Calu3 (cell line): ENCODE measurements around the gene YJU2. TPM values are rescaled to one million over a fixed set of nuclear protein-coding genes. Genes with fewer than 3 reads are reported as not detected.

Experiments
- BruUV-seq: library from RNA; stranded (reverse); fragments of 400-500 nt; replicated peaks from 2 replicates; lab custom pipeline; 2021; lab: Mats Ljungman, UMichigan
- CTCF ChIA-PET: fragments of 300-600 bp; sonication (Branson Sonifier 250); formaldehyde crosslinking; loops from one replicate; lab custom pipeline; 2022; ENCODE audit warnings: antibody characterized with exemption; lab: Charles Lee
- DNase-seq: peaks from one replicate; pipeline ENCODE4 v3.0.0; 2022
- H3K27ac Mint-ChIP-seq: one replicate; pipeline ENCODE4 v1.8.0; 2022; ENCODE audit warnings: mixed read lengths; ENCODE audit not compliant: unreplicated experiment
- H3K27me3 Mint-ChIP-seq: one replicate; pipeline ENCODE4 v1.8.0; 2022; ENCODE audit warnings: mixed read lengths; ENCODE audit not compliant: unreplicated experiment
- H3K36me3 Mint-ChIP-seq: one replicate; pipeline ENCODE4 v1.8.0; 2022; ENCODE audit warnings: mild to moderate bottlenecking, moderate library complexity, mixed read lengths; ENCODE audit not compliant: insufficient read depth, unreplicated experiment
- H3K4me1 Mint-ChIP-seq: one replicate; pipeline ENCODE4 v1.8.0; 2022; ENCODE audit warnings: mild to moderate bottlenecking, low read depth, mixed read lengths; ENCODE audit not compliant: unreplicated experiment
- H3K4me3 Mint-ChIP-seq: one replicate; pipeline ENCODE4 v1.8.0; 2022; ENCODE audit warnings: mild to moderate bottlenecking, low read depth, moderate library complexity, mixed read lengths; ENCODE audit not compliant: unreplicated experiment
- H3K9me3 Mint-ChIP-seq: one replicate; pipeline ENCODE4 v1.8.0; 2022; ENCODE audit warnings: low read depth, mixed read lengths; ENCODE audit not compliant: unreplicated experiment
- CTCF ChIP-seq: fragments of 200-600 bp; IDR thresholded peaks from one replicate; pipeline ENCODE4 v1.8.0; 2022; ENCODE audit warnings: antibody characterized with exemption; ENCODE audit not compliant: unreplicated experiment
- intact Hi-C: fragments of 100-400 bp; cut with micrococcal nuclease; formaldehyde crosslinking; loops from one replicate; pipeline ENCODE4 v1.10.0; 2022; ENCODE audit not compliant: unreplicated experiment
- total RNA-seq: library from RNA; stranded (reverse); gene quantifications from 2 replicates; pipeline ENCODE4 v1.2.3, GENCODE V29; 2022

YJU2 gene
- total RNA-seq, 1 experiment from 2014 or later: 7.8 TPM

GRCh38 chr19:4288091-4288777, 41.4 kb downstream of the YJU2 start:
- Mint-ChIP-seq H3K36me3 (peaks cover 5% of the 10 kb centered on the region), H3K9me3 (no peaks in the 10 kb centered on the region), H3K27me3 (peaks cover 18% of the 10 kb centered on the region), H3K4me1 (no peaks in the 10 kb centered on the region), H3K4me3 (no peak overlapping the region), H3K27ac (no peak overlapping the region)
- BruUV-seq: no TSS peak
- no peak for TF ChIP-seq CTCF
- CTCF ChIA-PET: interaction anchor here (0.7 kb wide), 1 partner anchor 11 kb away, joined by 3 read pairs; no protein-coding TSS in a partner anchor
- intact Hi-C loops: no loop called here
- DNase-seq: no peak

- no TSS peak for BruUV-seq
- DNase-seq: no peak
- no peak overlapping the region for H3K27ac Mint-ChIP-seq
- no peaks in the 10 kb centered on the region for H3K4me1 Mint-ChIP-seq
- no peaks in the 10 kb centered on the region for H3K9me3 Mint-ChIP-seq
- intact Hi-C loops: no loop called here
- CTCF ChIA-PET: no interaction called here
- H3K27me3 Mint-ChIP-seq: peaks cover 11% of the 10 kb centered on the region
- no peak for TF ChIP-seq CTCF
- no peak overlapping the region for H3K4me3 Mint-ChIP-seq
- peaks cover 5% of the 10 kb centered on the region for H3K36me3 Mint-ChIP-seq
Measured at GRCh38 chr19:4291184-4291732, 44.4 kb downstream of the YJU2 start.

- intact Hi-C loops: no loop called here
- Mint-ChIP-seq H3K4me3 (no peak overlapping the region), H3K36me3 (peaks cover 5% of the 10 kb centered on the region), H3K27ac (no peak overlapping the region), H3K4me1 (no peaks in the 10 kb centered on the region), H3K27me3 (peaks cover 11% of the 10 kb centered on the region), H3K9me3 (no peaks in the 10 kb centered on the region)
- no peak for TF ChIP-seq CTCF
- DNase-seq: no peak
- BruUV-seq: no TSS peak
- CTCF ChIA-PET: no interaction called here
Measured at GRCh38 chr19:4292515-4292914, 45.6 kb downstream of the YJU2 start.

- H3K36me3 Mint-ChIP-seq: peaks cover 5% of the 10 kb centered on the region
- no peak for DNase-seq
- peaks cover 11% of the 10 kb centered on the region for H3K27me3 Mint-ChIP-seq
- no TSS peak for BruUV-seq
- no peaks in the 10 kb centered on the region for H3K4me1 Mint-ChIP-seq
- CTCF ChIA-PET: no interaction called here
- no peak for TF ChIP-seq CTCF
- intact Hi-C loops: no loop called here
- no peak overlapping the region for H3K4me3 Mint-ChIP-seq
- H3K27ac Mint-ChIP-seq: no peak overlapping the region
- no peaks in the 10 kb centered on the region for H3K9me3 Mint-ChIP-seq
Measured at GRCh38 chr19:4294389-4294788, 47.5 kb downstream of the YJU2 start.
